HCT116 (cell line): ENCODE measurements around the gene COL19A1. TPM values are rescaled to one million over a fixed set of nuclear protein-coding genes. Genes with fewer than 3 reads are reported as not detected.

Source experiments
- ATAC-seq: fragments of 200-7000 bp; cut with Tn5 transposase; 2 replicates; pipeline ENCODE4 v1.9.1; 2020; ENCODE audit warnings: mild to moderate bottlenecking, moderate library complexity
- BruUV-seq: library from RNA; stranded (reverse); fragments of 400-500 nt; replicated peaks from 2 replicates; lab custom pipeline; 2021; lab: Mats Ljungman, UMichigan
- CTCF ChIA-PET: fragments of 300-600 bp; sonication (Branson Sonifier 250); formaldehyde crosslinking; loops from one replicate; lab custom pipeline; 2021; ENCODE audit warnings: antibody characterized with exemption; lab: Charles Lee
- POLR2A ChIA-PET: fragments of 300-600, 350-600 bp; sonication (Branson Sonifier 250); formaldehyde crosslinking; loops from one replicate; lab custom pipeline; 2021; ENCODE audit warnings: antibody characterized with exemption; lab: Charles Lee
- RAD21 ChIA-PET, 2 experiments: fragments of 300-600 bp; sonication (Branson Sonifier 250); formaldehyde crosslinking; loops; one replicate each; lab custom pipeline; 2023; ENCODE audit warnings: low total read pairs in 2 of 2; ENCODE audit not compliant: uncharacterized antibody in 2 of 2, unreplicated experiment in 2 of 2, low non-redundant PET in 1 of 2; lab: Charles Lee
- DNase-seq: peaks from one replicate; pipeline ENCODE4 v3.0.0-alpha.2; 2010; ENCODE audit warnings: low read depth, low spot score
- H2AFZ ChIP-seq: fragments of 200-600 bp; shearing (Covaris generic), sonication (generic); 2 replicates; pipeline ENCODE4 v1.6.1; 2017; ENCODE audit warnings: low read depth, mixed run types, mixed read lengths, antibody characterized with exemption, low read length; ENCODE audit not compliant: poor library complexity, severe bottlenecking
- H3K27ac ChIP-seq: 2 replicates; pipeline ENCODE4 v1.5.1; 2012; ENCODE audit warnings: low read depth, low read length
- H3K27me3 ChIP-seq: fragments of 200-600 bp; sonication (generic); 2 replicates; pipeline ENCODE4 v1.6.1; 2016; ENCODE audit warnings: mixed run types, low read length, mixed read lengths; ENCODE audit not compliant: insufficient read depth
- H3K36me3 ChIP-seq, 2 experiments: fragments of 200-500 bp in 1 of 2; fragments of 200-600 bp in 1 of 2; sonication (Bioruptor generic) in 1 of 2; sonication (generic) in 1 of 2; 2 replicates each; pipeline versions ENCODE4 v1.5.1 to v1.6.1; 2014 to 2016; ENCODE audit warnings: low read length in 2 of 2, inconsistent platforms in 1 of 2, mixed read lengths in 1 of 2, mixed run types in 1 of 2; ENCODE audit not compliant: insufficient read depth in 2 of 2, control insufficient read depth in 1 of 2
- H3K4me1 ChIP-seq, 2 experiments: fragments of 200-600 bp in 1 of 2; sonication (generic) in 1 of 2; 2 replicates each; pipeline versions ENCODE4 v1.5.1 to v1.6.1; 2012 to 2017; ENCODE audit warnings: low read length in 2 of 2, inconsistent platforms in 1 of 2, mild to moderate bottlenecking in 1 of 2, mixed read lengths in 1 of 2, mixed run types in 1 of 2, moderate library complexity in 1 of 2; ENCODE audit not compliant: insufficient read depth in 2 of 2, control insufficient read depth in 1 of 2
- H3K4me2 ChIP-seq: fragments of 200-600 bp; sonication (generic); 2 replicates; pipeline ENCODE4 v1.6.1; 2017; ENCODE audit warnings: mixed run types, low read length, mixed read lengths
- H3K4me3 ChIP-seq, 2 experiments: fragments of 200-600 bp in 1 of 2; sonication (generic) in 1 of 2; replicated peaks in 1 of 2; 2 replicates each; pipeline ENCODE4 v1.5.1; 2011 to 2016; ENCODE audit warnings: low read length in 2 of 2, control low read depth in 1 of 2, low read depth in 1 of 2, mild to moderate bottlenecking in 1 of 2, mixed read lengths in 1 of 2, mixed run types in 1 of 2
- H3K79me2 ChIP-seq: fragments of 200-600 bp; sonication (generic); 2 replicates; pipeline ENCODE4 v1.6.1; 2017; ENCODE audit warnings: mild to moderate bottlenecking, mixed run types, low read length, moderate library complexity, mixed read lengths; ENCODE audit not compliant: insufficient read depth
- H3K9ac ChIP-seq: fragments of 200-600 bp; sonication (generic); 2 replicates; pipeline ENCODE4 v1.6.1; 2016; ENCODE audit warnings: low read length, mixed read lengths
- H3K9me2 ChIP-seq: fragments of 200-600 bp; sonication (generic), shearing (Covaris generic); 2 replicates; pipeline ENCODE4 v1.6.1; 2017; ENCODE audit warnings: mixed run types, mild to moderate bottlenecking, moderate library complexity; ENCODE audit not compliant: insufficient read depth
- H3K9me3 ChIP-seq, 2 experiments: fragments of 200-500 bp in 1 of 2; fragments of 200-600 bp in 1 of 2; sonication (Bioruptor generic) in 1 of 2; sonication (generic) in 1 of 2; 2 replicates each; pipeline ENCODE4 v1.6.1; 2014 to 2017; ENCODE audit warnings: low read length in 2 of 2, mixed read lengths in 2 of 2, inconsistent platforms in 1 of 2, low read depth in 1 of 2, mild to moderate bottlenecking in 1 of 2, mixed run types in 1 of 2, moderate library complexity in 1 of 2; ENCODE audit not compliant: control insufficient read depth in 1 of 2, insufficient read depth in 1 of 2
- H4K20me1 ChIP-seq: fragments of 200-600 bp; sonication (generic), shearing (Covaris generic); 2 replicates; pipeline ENCODE4 v1.6.1; 2017; ENCODE audit warnings: mixed run types, mild to moderate bottlenecking, moderate library complexity; ENCODE audit not compliant: insufficient read depth
- CBX3 ChIP-seq: IDR thresholded peaks from 2 replicates; pipeline ENCODE4 v1.6.1; 2012; ENCODE audit warnings: low read depth
- CEBPB ChIP-seq: IDR thresholded peaks from 2 replicates; pipeline ENCODE4 v1.6.1; 2012; ENCODE audit warnings: low read depth
- CTCF ChIP-seq, 3 experiments: fragments of 200-600 bp in 1 of 3; sonication (generic) in 1 of 3; IDR thresholded peaks in 2 of 3; conservative IDR thresholded peaks in 1 of 3; 2 replicates each; pipeline ENCODE4 v1.5.1; 2012 to 2017; ENCODE audit warnings: low read depth in 2 of 3, low read length in 2 of 3, antibody characterized with exemption in 1 of 3, borderline replicate concordance in 1 of 3, control low read depth in 1 of 3, mild to moderate bottlenecking in 1 of 3, mixed read lengths in 1 of 3, mixed run types in 1 of 3, moderate library complexity in 1 of 3; ENCODE audit not compliant: insufficient read depth in 1 of 3
- EGR1 ChIP-seq: IDR thresholded peaks from 2 replicates; pipeline ENCODE4 v1.6.1; 2012; ENCODE audit warnings: low read depth
- ELF1 ChIP-seq: IDR thresholded peaks from 2 replicates; pipeline ENCODE4 v1.6.1; 2012; ENCODE audit warnings: low read depth, borderline replicate concordance
- EZH2phosphoT487 ChIP-seq: fragments of 200-600 bp; IDR thresholded peaks from 2 replicates; pipeline ENCODE4 v1.6.1; 2018; ENCODE audit warnings: antibody characterized with exemption, borderline replicate concordance
- FOSL1 ChIP-seq: IDR thresholded peaks from 2 replicates; pipeline ENCODE4 v1.6.1; 2012; ENCODE audit warnings: low read depth
- MAX ChIP-seq: IDR thresholded peaks from 2 replicates; pipeline ENCODE4 v1.6.1; 2012
- POLR2A ChIP-seq: IDR thresholded peaks from 2 replicates; pipeline ENCODE4 v1.7.0; 2011; ENCODE audit warnings: borderline replicate concordance; ENCODE audit not compliant: insufficient read depth, insufficient read length; ENCODE audit errors: extremely low read depth
- POLR2AphosphoS5 ChIP-seq: IDR thresholded peaks from 2 replicates; pipeline ENCODE4 v1.6.1; 2011; ENCODE audit warnings: mild to moderate bottlenecking, low read depth, low read length, moderate library complexity
- RAD21 ChIP-seq: IDR thresholded peaks from 2 replicates; pipeline ENCODE4 v1.6.1; 2012; ENCODE audit warnings: low read depth, mild to moderate bottlenecking
- SIN3A ChIP-seq: IDR thresholded peaks from 2 replicates; pipeline ENCODE4 v1.6.1; 2012; ENCODE audit warnings: low read depth
- SRF ChIP-seq: IDR thresholded peaks from 2 replicates; pipeline ENCODE4 v1.6.1; 2012; ENCODE audit warnings: low read depth
- TCF7L2 ChIP-seq: IDR thresholded peaks from 2 replicates; pipeline ENCODE4 v1.7.0; 2011; ENCODE audit warnings: borderline replicate concordance, inconsistent platforms; ENCODE audit not compliant: insufficient read depth, insufficient read length; ENCODE audit errors: extremely low read depth
- YY1 ChIP-seq: IDR thresholded peaks from 2 replicates; pipeline ENCODE4 v1.6.1; 2011; ENCODE audit warnings: low read length, low read depth, moderate library complexity, mild to moderate bottlenecking; ENCODE audit not compliant: insufficient replicate concordance; ENCODE audit errors: extremely low read depth
- ZBTB33 ChIP-seq: IDR thresholded peaks from 2 replicates; pipeline ENCODE4 v1.6.1; 2011; ENCODE audit warnings: mild to moderate bottlenecking, low read length, moderate library complexity; ENCODE audit not compliant: insufficient replicate concordance; ENCODE audit errors: extremely low read depth
- ZFX ChIP-seq: fragments of 450-650 bp; IDR thresholded peaks from 2 replicates; pipeline ENCODE4 v1.6.1; 2017
- ZNF274 ChIP-seq: fragments of 200-500 bp; sonication (Bioruptor generic); IDR thresholded peaks from 2 replicates; pipeline ENCODE4 v1.6.1; 2014; ENCODE audit warnings: mild to moderate bottlenecking, low read depth, low read length, inconsistent platforms
- intact Hi-C: fragments of 100-400 bp; cut with micrococcal nuclease; formaldehyde crosslinking; loops from 2 replicates; pipeline ENCODE4 v1.10.0; 2022
- total RNA-seq: library from RNA; stranded (reverse); gene quantifications from one replicate; pipeline ENCODE4 v1.2.1, GENCODE V29; 2021; ENCODE audit not compliant: unreplicated experiment
- TF ChIP-seq, protein P1 (sequence below): IDR thresholded peaks from 2 replicates; pipeline ENCODE4 v1.6.1; 2012

The COL19A1 gene
- total RNA-seq, 1 experiment from 2014 or later, result not detected

DNA sequence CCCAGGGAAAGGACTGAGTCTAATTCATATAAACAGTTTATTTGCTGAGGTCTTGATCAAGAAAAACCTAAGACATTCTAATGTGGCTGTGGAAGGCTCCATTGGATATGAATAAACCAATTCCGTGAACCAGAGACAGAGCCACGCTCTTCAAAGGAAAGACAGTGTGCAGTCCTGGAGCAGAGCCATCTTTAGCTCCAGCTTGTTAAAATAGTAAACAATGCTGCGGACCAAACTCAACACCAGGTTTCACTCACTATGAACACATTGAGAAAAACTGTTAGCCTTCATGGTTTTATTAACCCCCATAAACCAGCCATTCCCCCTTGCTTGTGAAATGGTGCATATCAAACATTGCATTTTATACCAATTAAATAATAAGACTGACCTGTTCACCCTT, 374.7 kb downstream of the COL19A1 start:
- intact Hi-C loops, result no loop called here
- peaks cover 41% of the 10 kb centered on the region for H3K27me3 ChIP-seq
- POLR2A ChIA-PET, result no interaction called here
- TF ChIP-seq SRF (no peak), TCF7L2 (no peak), MAX (no peak), RAD21 (no peak), ZNF274 (no peak), EGR1 (no peak), CTCF (IDR thresholded peaks at IDR 0.05 in 2 of 3, conservative IDR thresholded peaks at IDR 0.05 in 1 of 3; ENCODE audit: borderline replicate concordance in 1 of 3, insufficient read depth in 1 of 3, low read depth in 2 of 3, low read length in 2 of 3) (no peak), POLR2AphosphoS5 (no peak), EZH2phosphoT487 (no peak), SIN3A (no peak), ZBTB33 (no peak), CEBPB (no peak), POLR2A (no peak), FOSL1 (no peak), CBX3 (no peak), ELF1 (no peak), YY1 (no peak), ZFX (no peak)
- TF ChIP-seq, protein P1, sequence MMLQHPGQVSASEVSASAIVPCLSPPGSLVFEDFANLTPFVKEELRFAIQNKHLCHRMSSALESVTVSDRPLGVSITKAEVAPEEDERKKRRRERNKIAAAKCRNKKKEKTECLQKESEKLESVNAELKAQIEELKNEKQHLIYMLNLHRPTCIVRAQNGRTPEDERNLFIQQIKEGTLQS, result no peak
- TF ChIP-seq, all 23 proteins: peak for 0
- no peaks in the 10 kb centered on the region for H3K9me3 ChIP-seq
- CTCF ChIA-PET, result no interaction called here
- no peak overlapping the region for H3K27ac ChIP-seq
- H3K9me2 ChIP-seq, result no peaks in the 10 kb centered on the region
- no peak overlapping the region for H3K4me3 ChIP-seq
- H3K4me2 ChIP-seq, result no peak overlapping the region
- no peaks in the 10 kb centered on the region for H3K79me2 ChIP-seq
- no peaks in the 10 kb centered on the region for H4K20me1 ChIP-seq
- RAD21 ChIA-PET, result no interaction called here
- no peak overlapping the region for H2AFZ ChIP-seq
- BruUV-seq, result no TSS peak
- no peak overlapping the region for H3K9ac ChIP-seq
- no peaks in the 10 kb centered on the region for H3K36me3 ChIP-seq
- ATAC-seq, result no peak
- DNase-seq, result no peak
- no peaks in the 10 kb centered on the region for H3K4me1 ChIP-seq
